Duodenal mucosa (tissue), 2 donors: Measurements from ENCODE around the gene PAEP.
"Not testable (repeated sequence)": the region's sequence is repeated elsewhere in the genome, so short reads cannot be mapped to it uniquely, and the experiment has no call there.

ENCODE experiments used
- H3K27ac ChIP-seq: one replicate; pipeline ENCODE4 v1.7.0; 2013; ENCODE audit warnings: low read depth, low read length
- H3K27me3 ChIP-seq, 2 donors: one replicate each; pipeline ENCODE4 v1.7.0; 2013; ENCODE audit warnings: low read length in 2 of 2, control low read depth in 1 of 2; ENCODE audit not compliant: insufficient read depth in 2 of 2, control insufficient read depth in 1 of 2
- H3K36me3 ChIP-seq, 2 donors: one replicate each; pipeline ENCODE4 v1.7.0; 2013; ENCODE audit warnings: low read length in 2 of 2, control low read depth in 1 of 2; ENCODE audit not compliant: insufficient read depth in 2 of 2, control insufficient read depth in 1 of 2
- H3K4me1 ChIP-seq, 2 donors: one replicate each; pipeline ENCODE4 v1.7.0; 2013; ENCODE audit warnings: low read length in 2 of 2, control low read depth in 1 of 2; ENCODE audit not compliant: insufficient read depth in 2 of 2, control insufficient read depth in 1 of 2
- H3K4me3 ChIP-seq, 2 donors: one replicate each; pipeline ENCODE4 v1.7.0; 2013; ENCODE audit warnings: low read length in 2 of 2, low read depth in 1 of 2
- H3K9ac ChIP-seq, 2 donors: one replicate each; pipeline ENCODE4 v1.7.0; 2013; ENCODE audit warnings: low read length in 2 of 2, low read depth in 1 of 2
- H3K9me3 ChIP-seq, 2 donors: one replicate each; pipeline ENCODE4 v1.7.0; 2013; ENCODE audit warnings: low read length in 2 of 2, control low read depth in 1 of 2; ENCODE audit not compliant: control insufficient read depth in 1 of 2

The PAEP gene

DNA sequence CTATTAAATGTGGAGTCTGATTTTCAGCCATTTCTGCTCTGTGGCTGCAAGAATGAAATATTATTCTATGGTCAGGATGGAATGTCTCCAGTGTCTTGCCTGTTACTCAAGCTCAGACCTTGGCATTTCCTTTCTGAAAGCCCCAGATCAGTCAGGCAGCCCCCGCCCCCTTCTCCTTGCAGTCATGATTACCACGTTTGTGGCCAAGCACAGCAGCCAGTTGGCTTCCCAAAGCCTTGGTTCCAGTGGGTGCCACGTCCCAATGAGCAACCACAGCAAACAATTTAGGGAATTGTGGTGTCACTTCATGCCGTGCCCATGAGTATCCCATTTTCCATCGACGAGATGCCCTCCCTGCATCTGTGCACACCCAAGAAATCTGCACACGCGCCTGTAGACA, 25.3 kb upstream of the PAEP start:
- H3K4me3 ChIP-seq, result no peak overlapping the region
- H3K27ac ChIP-seq, result no peak overlapping the region
- H3K4me1 ChIP-seq, result peaks cover 0 to 4% of the 10 kb centered on the region in 2 donors
- H3K36me3 ChIP-seq, result no peaks in the 10 kb centered on the region
- no peaks in the 10 kb centered on the region for H3K9me3 ChIP-seq
- H3K9ac ChIP-seq, result no peak overlapping the region
- H3K27me3 ChIP-seq, result no peaks in the 10 kb centered on the region

DNA sequence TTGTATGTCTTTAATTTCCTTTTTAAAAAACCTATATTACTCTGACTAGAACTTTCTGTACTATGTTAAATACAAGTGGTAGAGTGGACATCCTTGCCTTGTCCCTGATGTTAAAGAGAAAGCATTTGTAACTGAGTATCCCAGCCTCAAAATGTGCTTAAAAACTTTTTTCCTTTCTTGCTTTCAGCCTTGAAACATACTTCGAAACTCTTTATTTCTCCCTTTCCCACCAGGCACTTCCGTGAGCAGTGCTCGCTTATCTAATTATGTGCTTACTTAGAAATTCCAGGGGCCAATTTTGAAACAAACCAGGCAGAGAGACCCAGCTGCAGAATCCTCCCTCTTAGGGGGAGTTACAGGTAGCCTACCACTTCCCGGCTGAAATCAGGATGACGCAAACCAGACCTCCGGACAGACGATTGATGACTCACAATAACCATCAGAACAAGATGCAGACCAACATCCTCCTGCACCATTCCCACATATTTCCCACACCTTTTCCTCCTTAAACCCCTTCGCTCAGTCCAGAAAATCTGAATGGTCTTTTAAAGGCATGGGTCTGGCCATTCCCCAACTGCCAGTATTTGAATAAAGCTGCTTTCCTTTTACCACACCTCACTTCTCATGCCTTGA, 18.2 kb upstream of the PAEP start:
- H3K36me3 ChIP-seq, H3K9ac ChIP-seq, H3K4me1 ChIP-seq, H3K27ac ChIP-seq, H3K4me3 ChIP-seq, H3K9me3 ChIP-seq, H3K27me3 ChIP-seq: not testable (repeated sequence)

DNA sequence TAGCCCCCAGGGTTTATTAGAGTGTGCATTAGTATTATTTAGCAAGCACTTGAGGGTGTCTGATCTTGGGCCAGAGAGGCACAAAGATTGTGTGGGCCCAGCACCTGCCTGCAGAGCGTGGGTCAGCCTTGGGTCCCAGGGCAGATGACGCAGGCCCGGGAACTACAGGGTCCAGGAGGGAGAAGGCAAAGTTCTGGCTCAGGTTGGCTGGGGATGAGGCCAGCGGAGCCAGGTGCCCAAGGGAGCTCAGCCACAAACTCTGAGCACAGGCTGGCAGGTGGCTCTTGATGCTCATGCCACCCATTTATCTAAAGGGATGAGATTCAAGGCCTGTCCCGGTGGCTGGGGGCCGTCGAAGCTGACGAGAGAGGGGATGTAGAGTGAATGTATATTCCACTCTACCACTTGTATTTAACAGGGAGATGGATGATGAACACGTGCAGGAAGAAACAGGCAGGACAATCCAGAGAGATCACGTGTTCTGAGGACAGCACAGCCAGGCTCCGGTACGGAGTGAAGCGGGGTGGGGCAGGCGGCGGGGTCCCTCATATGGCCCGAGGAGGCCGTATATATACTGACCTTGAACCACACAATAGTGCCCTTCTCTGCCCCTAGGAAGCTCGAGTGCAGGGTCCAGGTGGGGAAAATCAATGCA, 16.4 kb upstream of the PAEP start:
- Histone ChIP-seq H3K27me3 (no peaks in the 10 kb centered on the region), H3K36me3 (no peaks in the 10 kb centered on the region), H3K4me3 (no peak overlapping the region), H3K9ac (no peak overlapping the region), H3K9me3 (no peaks in the 10 kb centered on the region), H3K27ac (no peak overlapping the region), H3K4me1 (no peaks in the 10 kb centered on the region)

DNA sequence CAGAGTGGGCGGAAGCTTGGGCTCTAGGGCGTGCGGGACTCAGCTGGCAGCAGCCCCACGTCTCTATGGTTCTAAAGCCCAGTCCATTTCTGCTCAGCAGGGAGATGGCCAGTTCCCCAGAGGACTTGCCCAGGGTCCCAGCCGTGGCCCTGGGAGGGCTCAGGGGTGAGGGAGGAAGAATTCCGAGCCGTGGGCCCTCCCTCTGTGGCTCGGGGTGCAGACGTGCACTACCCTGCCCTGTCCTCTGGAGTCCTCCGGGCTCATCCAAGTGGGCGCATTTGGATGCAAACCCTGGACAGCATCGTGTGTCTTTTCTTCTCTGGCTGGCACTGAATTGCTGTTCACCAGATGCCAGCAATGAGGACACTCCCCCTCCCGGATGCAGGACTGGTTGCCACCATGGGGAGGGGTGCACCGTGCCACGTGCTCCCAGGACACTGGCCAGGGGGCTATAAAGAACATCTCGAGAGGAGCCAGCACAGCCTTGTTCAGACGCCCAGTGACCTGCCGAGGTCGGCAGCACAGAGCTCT, 15.8 kb upstream of the PAEP start, which contains the start of gene OBP2A:
OBP2A (plus strand) TSS at position 481 of the 531 bp plus-strand sequence. CDS start 55 bp downstream, outside the sequence.
- H3K4me3 ChIP-seq, H3K27me3 ChIP-seq, H3K4me1 ChIP-seq, H3K9ac ChIP-seq, H3K9me3 ChIP-seq, H3K27ac ChIP-seq, H3K36me3 ChIP-seq: not testable (repeated sequence)

DNA sequence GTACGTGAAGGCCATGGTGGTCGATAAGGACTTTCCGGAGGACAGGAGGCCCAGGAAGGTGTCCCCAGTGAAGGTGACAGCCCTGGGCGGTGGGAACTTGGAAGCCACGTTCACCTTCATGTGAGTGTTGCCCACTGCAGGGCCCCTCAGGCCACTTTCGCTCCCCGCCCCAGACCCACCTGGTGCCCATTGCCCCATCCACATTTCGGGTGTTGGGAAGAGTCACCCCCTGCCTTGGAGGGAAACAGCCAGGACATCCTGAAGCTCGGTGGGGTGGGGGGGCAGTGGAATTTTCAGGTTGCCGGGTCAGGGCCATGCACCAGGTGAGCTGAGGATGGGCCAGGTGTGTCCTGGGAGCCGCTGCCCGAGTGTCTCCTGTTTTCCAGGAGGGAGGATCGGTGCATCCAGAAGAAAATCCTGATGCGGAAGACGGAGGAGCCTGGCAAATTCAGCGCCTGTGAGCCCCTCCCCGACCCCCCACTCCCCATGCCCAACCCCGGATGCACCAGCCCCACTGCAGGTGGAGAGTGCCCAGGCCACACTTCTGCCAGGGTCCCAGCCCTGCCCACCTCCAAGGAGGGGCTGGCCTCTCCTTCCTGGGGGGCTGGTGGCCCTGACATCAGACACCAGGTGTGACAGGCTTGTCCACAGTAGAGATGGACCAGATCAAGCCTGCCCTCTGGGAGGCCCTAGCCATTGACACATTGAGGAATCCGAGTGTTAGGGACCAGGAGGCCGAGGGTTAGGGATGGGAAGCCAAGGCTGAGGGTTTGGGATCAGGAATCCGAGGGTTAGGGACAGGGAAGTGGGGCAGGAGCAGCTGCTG, 14.6 kb upstream of the PAEP start:
- H3K27ac ChIP-seq, H3K9me3 ChIP-seq, H3K27me3 ChIP-seq, H3K4me1 ChIP-seq, H3K36me3 ChIP-seq, H3K4me3 ChIP-seq, H3K9ac ChIP-seq: not testable (repeated sequence)

DNA sequence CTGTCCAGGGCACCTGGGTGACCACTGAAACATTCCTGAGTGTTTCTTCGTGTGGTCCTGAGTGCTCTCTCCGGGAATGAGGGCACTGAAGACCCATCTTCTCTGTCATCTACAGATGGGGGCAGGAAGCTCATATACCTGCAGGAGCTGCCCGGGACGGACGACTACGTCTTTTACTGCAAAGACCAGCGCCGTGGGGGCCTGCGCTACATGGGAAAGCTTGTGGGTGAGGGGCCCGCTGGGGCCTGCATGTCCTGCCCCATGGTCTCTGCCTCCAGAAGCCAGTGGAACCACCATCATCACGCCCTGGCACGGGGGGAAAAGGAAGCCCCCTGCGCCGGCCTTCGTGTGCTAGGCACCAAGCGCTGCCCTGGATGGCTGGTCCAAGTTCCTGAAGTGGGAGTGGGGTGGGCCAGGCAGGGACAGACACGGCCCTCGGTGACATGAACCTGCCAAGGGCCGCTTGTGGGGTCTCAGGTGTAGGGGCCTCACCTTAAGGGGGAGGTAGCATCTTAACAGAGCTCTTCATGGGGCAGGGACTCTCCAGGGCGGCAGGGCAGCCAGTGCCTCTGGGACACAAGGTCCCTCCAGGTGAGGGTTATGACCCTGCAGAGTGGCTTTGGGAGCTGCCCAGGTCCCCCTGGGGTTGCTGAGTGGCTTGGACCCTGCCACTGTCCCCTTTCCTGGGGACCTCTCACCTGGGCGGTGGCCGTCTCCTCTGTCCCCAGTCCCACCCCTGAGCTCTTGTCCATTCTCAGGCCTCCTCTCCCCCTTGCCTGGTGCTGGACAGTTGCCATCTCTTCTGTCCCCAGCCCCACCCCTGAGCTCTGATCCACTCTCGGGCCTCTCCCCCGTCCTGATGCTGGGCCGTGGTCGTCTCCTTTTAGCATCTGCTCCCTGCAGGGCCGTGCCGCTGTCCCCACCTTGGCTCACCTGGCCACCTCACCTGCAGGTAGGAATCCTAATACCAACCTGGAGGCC, 13.5 kb upstream of the PAEP start:
- no peaks in the 10 kb centered on the region for H3K4me1 ChIP-seq
- no peaks in the 10 kb centered on the region for H3K36me3 ChIP-seq
- no peak overlapping the region for H3K9ac ChIP-seq
- H3K4me3 ChIP-seq, result no peak overlapping the region
- H3K27ac ChIP-seq, result no peak overlapping the region
- H3K9me3 ChIP-seq, result no peaks in the 10 kb centered on the region
- no peaks in the 10 kb centered on the region for H3K27me3 ChIP-seq

DNA sequence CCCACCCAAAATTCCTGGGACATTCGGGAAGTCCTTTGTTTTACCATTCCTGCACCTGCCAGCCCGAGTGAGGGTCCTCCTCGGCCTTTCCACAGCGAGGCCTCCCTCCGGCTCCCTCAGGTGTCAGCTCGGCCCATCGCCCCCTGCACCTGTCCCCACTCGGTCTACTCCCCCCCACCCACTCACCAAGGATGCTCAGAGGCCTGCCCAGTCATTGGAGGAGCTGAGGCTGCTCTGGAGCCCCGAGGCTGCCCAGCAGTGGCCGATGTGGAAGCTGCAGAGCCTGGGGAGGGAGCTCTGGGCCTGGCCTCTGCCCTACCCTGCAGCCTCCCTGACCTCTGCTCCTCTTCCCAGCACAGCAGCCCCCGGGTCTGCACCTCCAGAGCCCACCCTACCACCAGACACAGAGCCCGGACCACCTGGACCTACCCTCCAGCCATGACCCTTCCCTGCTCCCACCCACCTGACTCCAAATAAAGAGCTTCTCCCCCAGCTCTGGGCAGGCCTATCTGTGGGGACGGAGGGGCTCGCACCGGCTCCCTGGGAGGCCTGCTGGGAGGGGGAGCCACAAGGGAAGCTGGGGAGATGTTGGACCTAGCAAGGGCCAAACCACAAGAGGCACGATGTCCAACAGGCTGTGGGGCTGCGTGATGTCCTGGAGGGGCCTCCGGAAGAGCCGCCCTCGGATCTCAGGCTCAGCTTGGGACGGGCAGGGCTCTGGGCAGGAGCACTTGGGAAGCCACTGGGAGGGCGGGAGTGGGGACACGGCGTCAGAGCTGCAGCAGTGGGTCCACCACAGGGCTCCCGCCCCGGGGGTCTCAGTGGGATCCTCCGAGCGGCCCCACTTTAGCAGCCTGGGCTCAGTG, 11.8 kb upstream of the PAEP start:
- H3K27me3 ChIP-seq, H3K4me1 ChIP-seq, H3K9ac ChIP-seq, H3K27ac ChIP-seq, H3K4me3 ChIP-seq, H3K36me3 ChIP-seq, H3K9me3 ChIP-seq: not testable (repeated sequence)

DNA sequence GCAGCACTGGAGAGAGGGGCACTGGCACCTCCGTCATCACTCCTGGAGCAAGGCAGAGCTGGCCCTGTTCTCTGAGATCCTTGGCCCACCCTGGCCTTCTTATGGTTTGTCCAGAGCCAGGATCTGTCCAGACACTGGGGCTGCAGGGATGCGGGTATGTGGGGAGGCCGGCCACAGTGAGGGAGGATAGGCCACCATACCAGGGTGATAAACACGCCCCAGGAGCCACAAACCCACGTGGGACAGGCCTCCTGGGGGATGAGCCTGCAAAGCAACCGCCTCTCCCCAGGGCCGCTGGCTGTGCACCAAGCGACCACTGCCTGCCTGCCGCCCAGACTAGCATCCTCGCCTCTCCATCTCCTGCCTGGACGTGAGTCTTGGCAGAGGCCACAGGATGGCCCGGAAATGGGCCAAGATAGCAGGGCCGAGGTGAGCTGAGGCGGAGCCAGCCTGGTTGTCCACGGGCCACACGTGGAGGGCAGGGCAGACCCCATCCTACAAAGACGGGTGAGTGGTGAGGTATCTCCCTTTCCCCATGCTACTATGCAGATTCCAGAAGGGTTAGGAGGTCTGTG, 11.1 kb upstream of the PAEP start:
- H3K36me3 ChIP-seq, result no peaks in the 10 kb centered on the region
- no peaks in the 10 kb centered on the region for H3K4me1 ChIP-seq
- no peaks in the 10 kb centered on the region for H3K9me3 ChIP-seq
- H3K9ac ChIP-seq, result no peak overlapping the region
- no peak overlapping the region for H3K4me3 ChIP-seq
- H3K27ac ChIP-seq, result no peak overlapping the region
- no peaks in the 10 kb centered on the region for H3K27me3 ChIP-seq

DNA sequence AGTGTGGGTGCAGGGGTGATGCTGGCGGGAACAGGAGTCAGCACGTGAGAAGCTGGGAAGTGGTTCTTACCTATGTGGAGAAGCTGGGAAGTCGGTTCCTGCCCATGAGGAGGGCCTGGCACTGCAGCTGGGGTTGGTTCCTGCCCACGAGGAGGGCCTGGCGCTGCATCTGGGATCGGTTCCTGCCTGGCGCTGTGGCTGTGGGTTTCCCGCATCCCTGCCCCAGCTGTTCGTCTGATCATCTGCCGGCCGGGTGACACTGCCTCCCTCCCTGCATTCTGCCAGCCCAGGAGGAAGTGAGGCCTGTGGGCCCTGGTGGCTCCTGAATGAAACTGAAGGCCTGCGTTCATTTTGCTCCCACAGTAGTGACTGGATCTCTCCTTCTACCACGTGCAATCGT, 10.5 kb upstream of the PAEP start:
- no peaks in the 10 kb centered on the region for H3K36me3 ChIP-seq
- no peak overlapping the region for H3K9ac ChIP-seq
- no peaks in the 10 kb centered on the region for H3K27me3 ChIP-seq
- H3K4me3 ChIP-seq, result no peak overlapping the region
- no peaks in the 10 kb centered on the region for H3K9me3 ChIP-seq
- H3K4me1 ChIP-seq, result no peaks in the 10 kb centered on the region
- no peak overlapping the region for H3K27ac ChIP-seq
